GM19043 (cell line): Measurements from ENCODE around the gene MTERF4.

Experiments
- ATAC-seq: cut with Tn5 transposase; IDR thresholded peaks from one replicate; pipeline ENCODE4 v1.9.1; 2021; ENCODE audit warnings: low read depth; ENCODE audit not compliant: unreplicated experiment

The MTERF4 gene

GRCh38 chr2:241102239-241102803 lies at the start of gene MTERF4:
MTERF4 (minus strand) TSS chr2:241102287; CDS start chr2:241102273, 14 bp downstream.
- ATAC-seq: peak; percentile 84

GRCh38 chr2:241150660-241151530 lies 48.8 kb upstream of the MTERF4 start:
- no peak for ATAC-seq

GRCh38 chr2:241149925-241150659 lies 48.0 kb upstream of the MTERF4 start, which contains the start of gene PPP1R7:
PPP1R7 (plus strand) TSS chr2:241150467; CDS start chr2:241150496, 29 bp downstream.
- ATAC-seq: peak; percentile 68

- ATAC-seq: peak; percentile 9
Observed at GRCh38 chr2:241149675-241149924, 47.5 kb upstream of the MTERF4 start.

- peak; percentile 77 for ATAC-seq
Observed at GRCh38 chr2:241148891-241149674, 47.0 kb upstream of the MTERF4 start, which contains the start of gene PASK. PASK (minus strand) TSS chr2:241149472; CDS start chr2:241143032, 6,440 bp downstream.

GRCh38 chr2:241148239-241148638 lies 46.2 kb upstream of the MTERF4 start:
- ATAC-seq: no peak

GRCh38 chr2:241147336-241147735 lies 45.2 kb upstream of the MTERF4 start:
- ATAC-seq: no peak

- ATAC-seq: no peak
Observed at GRCh38 chr2:241146286-241146685, 44.2 kb upstream of the MTERF4 start.

GRCh38 chr2:241142593-241142992 lies 40.5 kb upstream of the MTERF4 start:
- no peak for ATAC-seq

GRCh38 chr2:241142063-241142462 lies 40.0 kb upstream of the MTERF4 start:
- no peak for ATAC-seq

GRCh38 chr2:241141214-241141770 lies 39.2 kb upstream of the MTERF4 start:
- no peak for ATAC-seq

- ATAC-seq: no peak
Observed at GRCh38 chr2:241140445-241140840, 38.4 kb upstream of the MTERF4 start.

- ATAC-seq: no peak
Observed at GRCh38 chr2:241139531-241140444, 37.7 kb upstream of the MTERF4 start.

- ATAC-seq: no peak
Observed at GRCh38 chr2:241138471-241138870, 36.4 kb upstream of the MTERF4 start.

- no peak for ATAC-seq
Observed at GRCh38 chr2:241137276-241138190, 35.4 kb upstream of the MTERF4 start.

- no peak for ATAC-seq
Observed at GRCh38 chr2:241136661-241137260, 34.7 kb upstream of the MTERF4 start.

- no peak for ATAC-seq
Observed at GRCh38 chr2:241136191-241136590, 34.1 kb upstream of the MTERF4 start.

GRCh38 chr2:241135737-241136136 lies 33.6 kb upstream of the MTERF4 start:
- no peak for ATAC-seq
